Fibroblast of lung (primary cell): Measurements from ENCODE around the gene MPP3.

ENCODE experiments used
- CTCF ChIP-seq, 2 donors: IDR thresholded peaks in 1 of 2; conservative IDR thresholded peaks in 1 of 2; 1 replicate in 1 of 2; 2 replicates in 1 of 2; pipeline ENCODE4 v1.5.1; 2011 to 2012; ENCODE audit warnings: low read length in 2 of 2, control low read depth in 1 of 2, inconsistent platforms in 1 of 2, low read depth in 1 of 2, mild to moderate bottlenecking in 1 of 2
- EZH2 ChIP-seq: IDR thresholded peaks from 2 replicates; pipeline ENCODE4 v1.5.1; 2012; ENCODE audit warnings: low read length, control low read depth, mild to moderate bottlenecking; ENCODE audit errors: missing control alignments

- TF ChIP-seq CTCF (conservative IDR thresholded peaks at IDR 0.05 in 1 of 2, IDR thresholded peaks at IDR 0.05 in 1 of 2; ENCODE audit: low read depth in 1 of 2, low read length in 2 of 2): no peak
- no peak for TF ChIP-seq EZH2
These were observed 39.2 kb upstream of the MPP3 start for GRCh38 chr17:43871946-43872690.
